ENCODE measurements around the gene TMEM145. TPM values are rescaled to one million over a fixed set of nuclear protein-coding genes. Genes with fewer than 3 reads are reported as not detected.

Gene TMEM145
- total RNA-seq, 1 donor from 2014 or later = 24.7 TPM

DNA sequence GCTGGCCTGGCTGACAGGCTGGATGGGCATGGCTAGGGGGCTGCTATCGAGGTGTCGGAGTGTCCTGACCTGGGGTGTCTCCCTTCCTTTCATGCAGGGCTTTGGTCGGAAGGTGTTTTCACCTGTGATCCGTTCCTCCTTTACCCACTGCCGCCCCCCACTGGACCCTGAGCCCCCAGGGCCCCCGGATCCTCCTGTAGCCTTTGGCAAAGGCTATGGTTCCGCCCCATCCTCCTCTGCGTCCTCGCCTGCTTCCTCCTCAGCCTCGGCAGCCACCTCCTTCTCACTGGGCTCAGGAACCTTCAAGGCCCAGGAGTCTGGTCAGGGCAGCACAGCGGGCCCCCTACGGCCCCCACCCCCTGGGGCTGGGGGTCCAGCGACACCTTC, 23.0 kb upstream of the TMEM145 start:
- peaks cover 11% of the 10 kb centered on the region for H3K4me1 Mint-ChIP-seq (ENCODE audit: low read depth, unreplicated experiment)
- TF ChIP-seq, protein P1, sequence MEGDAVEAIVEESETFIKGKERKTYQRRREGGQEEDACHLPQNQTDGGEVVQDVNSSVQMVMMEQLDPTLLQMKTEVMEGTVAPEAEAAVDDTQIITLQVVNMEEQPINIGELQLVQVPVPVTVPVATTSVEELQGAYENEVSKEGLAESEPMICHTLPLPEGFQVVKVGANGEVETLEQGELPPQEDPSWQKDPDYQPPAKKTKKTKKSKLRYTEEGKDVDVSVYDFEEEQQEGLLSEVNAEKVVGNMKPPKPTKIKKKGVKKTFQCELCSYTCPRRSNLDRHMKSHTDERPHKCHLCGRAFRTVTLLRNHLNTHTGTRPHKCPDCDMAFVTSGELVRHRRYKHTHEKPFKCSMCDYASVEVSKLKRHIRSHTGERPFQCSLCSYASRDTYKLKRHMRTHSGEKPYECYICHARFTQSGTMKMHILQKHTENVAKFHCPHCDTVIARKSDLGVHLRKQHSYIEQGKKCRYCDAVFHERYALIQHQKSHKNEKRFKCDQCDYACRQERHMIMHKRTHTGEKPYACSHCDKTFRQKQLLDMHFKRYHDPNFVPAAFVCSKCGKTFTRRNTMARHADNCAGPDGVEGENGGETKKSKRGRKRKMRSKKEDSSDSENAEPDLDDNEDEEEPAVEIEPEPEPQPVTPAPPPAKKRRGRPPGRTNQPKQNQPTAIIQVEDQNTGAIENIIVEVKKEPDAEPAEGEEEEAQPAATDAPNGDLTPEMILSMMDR (IDR thresholded peaks at IDR 0.05; ENCODE audit: partially characterized antibody, unreplicated experiment) = no peak
- no peak overlapping the region for H3K4me3 Mint-ChIP-seq (ENCODE audit: unreplicated experiment)
- peaks cover 4% of the 10 kb centered on the region for H3K36me3 Mint-ChIP-seq (ENCODE audit: unreplicated experiment)
- H3K27ac Mint-ChIP-seq (ENCODE audit: unreplicated experiment) = no peak overlapping the region
- peaks cover 6% of the 10 kb centered on the region for H3K27me3 Mint-ChIP-seq (ENCODE audit: unreplicated experiment)
- peaks cover 8% of the 10 kb centered on the region for H3K9me3 Mint-ChIP-seq (ENCODE audit: unreplicated experiment)
- no peak for DNase-seq

GRCh38 chr19:42290523-42291434, 22.3 kb upstream of the TMEM145 start:
- no peak overlapping the region for H3K27ac Mint-ChIP-seq (ENCODE audit: unreplicated experiment)
- H3K9me3 Mint-ChIP-seq (ENCODE audit: unreplicated experiment) = peaks cover 9% of the 10 kb centered on the region
- H3K4me1 Mint-ChIP-seq (ENCODE audit: low read depth, unreplicated experiment) = peaks cover 10% of the 10 kb centered on the region
- DNase-seq = peak; percentile 74
- TF ChIP-seq, protein P1 (IDR thresholded peaks at IDR 0.05; ENCODE audit: partially characterized antibody, unreplicated experiment) = peak; percentile 66
- no peak overlapping the region for H3K4me3 Mint-ChIP-seq (ENCODE audit: unreplicated experiment)
- peaks cover 4% of the 10 kb centered on the region for H3K36me3 Mint-ChIP-seq (ENCODE audit: unreplicated experiment)
- peaks cover 6% of the 10 kb centered on the region for H3K27me3 Mint-ChIP-seq (ENCODE audit: unreplicated experiment)

DNA sequence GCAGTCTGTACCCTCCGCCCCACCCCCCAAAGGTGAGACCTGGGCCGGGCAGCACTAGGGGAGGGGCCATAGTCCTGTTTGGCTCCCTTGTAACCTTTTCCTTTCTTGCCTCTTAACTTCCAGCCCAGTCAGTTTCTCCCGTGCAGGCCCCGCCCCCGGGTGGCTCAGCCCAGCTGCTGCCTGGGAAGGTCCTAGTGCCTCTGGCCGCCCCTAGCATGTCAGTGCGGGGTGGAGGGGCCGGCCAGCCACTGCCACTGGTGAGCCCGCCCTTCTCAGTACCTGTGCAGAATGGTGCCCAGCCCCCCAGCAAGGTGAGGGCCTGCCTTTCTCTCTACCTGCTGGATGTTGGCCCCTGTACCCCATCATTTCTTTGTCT, 21.7 kb upstream of the TMEM145 start:
- DNase-seq = no peak
- Mint-ChIP-seq H3K4me3 (ENCODE audit: unreplicated experiment) (peak overlapping the region; percentile 74), H3K9me3 (ENCODE audit: unreplicated experiment) (peaks cover 10% of the 10 kb centered on the region), H3K27ac (ENCODE audit: unreplicated experiment) (peak overlapping the region; percentile 64), H3K36me3 (ENCODE audit: unreplicated experiment) (peaks cover 4% of the 10 kb centered on the region), H3K27me3 (ENCODE audit: unreplicated experiment) (peaks cover 7% of the 10 kb centered on the region), H3K4me1 (ENCODE audit: low read depth, unreplicated experiment) (peaks cover 4% of the 10 kb centered on the region)
- TF ChIP-seq, protein P1 (IDR thresholded peaks at IDR 0.05; ENCODE audit: partially characterized antibody, unreplicated experiment) = no peak

DNA sequence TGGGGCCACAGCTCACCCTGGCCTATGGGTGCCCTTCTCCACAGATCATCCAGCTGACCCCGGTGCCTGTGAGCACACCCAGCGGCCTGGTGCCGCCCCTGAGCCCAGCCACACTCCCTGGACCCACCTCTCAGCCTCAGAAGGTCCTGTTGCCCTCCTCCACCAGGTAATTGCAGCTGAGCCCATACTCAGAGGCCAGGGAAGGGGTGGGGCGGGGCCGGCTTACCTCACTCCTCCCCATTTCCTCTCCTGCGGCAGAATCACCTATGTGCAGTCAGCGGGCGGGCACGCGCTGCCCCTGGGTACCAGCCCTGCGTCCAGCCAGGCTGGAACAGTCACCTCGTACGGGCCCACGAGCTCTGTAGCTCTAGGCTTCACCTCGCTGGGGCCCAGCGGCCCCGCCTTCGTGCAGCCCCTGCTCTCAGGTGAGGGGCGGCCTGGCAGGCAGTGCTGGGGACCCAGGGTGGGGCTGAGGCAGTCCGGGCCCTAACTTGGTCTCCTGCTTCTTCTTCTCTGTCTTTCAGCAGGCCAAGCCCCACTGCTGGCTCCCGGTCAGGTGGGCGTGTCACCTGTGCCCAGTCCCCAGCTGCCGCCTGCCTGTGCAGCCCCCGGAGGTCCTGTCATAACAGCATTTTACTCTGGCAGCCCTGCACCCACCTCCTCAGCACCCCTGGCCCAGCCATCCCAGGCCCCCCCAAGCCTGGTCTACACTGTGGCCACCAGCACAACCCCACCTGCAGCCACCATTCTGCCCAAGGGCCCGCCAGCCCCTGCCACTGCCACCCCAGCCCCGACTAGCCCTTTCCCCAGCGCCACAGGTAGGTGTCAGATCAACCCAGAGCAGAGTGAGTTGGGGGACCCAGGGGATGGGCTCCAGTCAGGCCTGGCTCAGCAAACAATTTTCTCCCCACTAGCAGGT, 20.8 kb upstream of the TMEM145 start:
- H3K4me1 Mint-ChIP-seq (ENCODE audit: low read depth, unreplicated experiment) = peaks cover 4% of the 10 kb centered on the region
- H3K9me3 Mint-ChIP-seq (ENCODE audit: unreplicated experiment) = peaks cover 13% of the 10 kb centered on the region
- H3K36me3 Mint-ChIP-seq (ENCODE audit: unreplicated experiment) = peaks cover 4% of the 10 kb centered on the region
- peak; percentile 11 for DNase-seq
- TF ChIP-seq, protein P1 (IDR thresholded peaks at IDR 0.05; ENCODE audit: partially characterized antibody, unreplicated experiment) = no peak
- H3K4me3 Mint-ChIP-seq (ENCODE audit: unreplicated experiment) = no peak overlapping the region
- peak overlapping the region; percentile 64 for H3K27ac Mint-ChIP-seq (ENCODE audit: unreplicated experiment)
- H3K27me3 Mint-ChIP-seq (ENCODE audit: unreplicated experiment) = peaks cover 6% of the 10 kb centered on the region
